Central memory CD4-positive, alpha-beta T cell (primary cell): Measurements from ENCODE around the gene WDFY4.
A peak's percentile ranks its signal among the peaks of the same experiment; 100 is the strongest.

ENCODE experiments used
- DNase-seq: peaks from one replicate; pipeline ENCODE4 v3.0.0; 2022

Gene WDFY4

DNA sequence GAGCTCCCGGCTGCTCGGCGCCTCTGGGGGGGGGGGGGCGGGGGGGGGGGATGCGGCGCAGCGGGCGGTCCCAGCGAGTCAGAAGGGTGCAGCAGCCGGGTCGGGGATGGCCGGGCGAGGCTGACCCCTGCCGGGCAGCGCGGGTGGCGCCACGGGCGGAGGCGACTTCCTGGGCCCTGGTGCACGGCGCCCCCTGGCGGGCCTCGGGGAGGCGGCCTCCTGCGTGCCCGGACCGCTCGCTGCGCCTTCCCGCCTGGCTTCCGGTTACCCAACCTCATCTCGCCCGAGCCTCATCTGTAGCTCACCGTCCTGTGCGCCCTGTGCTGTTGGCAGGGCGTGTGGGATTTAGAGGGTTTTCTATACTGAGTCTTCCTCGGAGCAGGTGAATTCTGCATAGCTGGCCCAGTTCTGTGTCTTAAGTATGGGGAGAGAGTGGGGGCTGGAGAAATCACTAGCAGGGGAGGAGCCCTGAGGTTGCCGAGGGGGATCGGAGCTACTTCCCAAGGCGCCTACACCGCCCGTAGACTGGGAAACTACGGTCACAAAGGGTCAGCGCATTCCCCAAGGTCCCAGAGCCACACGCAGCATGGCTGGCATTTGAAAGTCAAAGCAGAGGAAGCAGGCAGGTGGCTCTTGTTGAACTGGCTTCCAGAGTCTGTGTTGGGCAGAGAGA is 28.3 kb upstream of the WDFY4 start:
- peak; percentile 74 for DNase-seq

- no peak for DNase-seq
Measured at GRCh38 chr10:48656914-48657305, 27.8 kb upstream of the WDFY4 start.

DNA sequence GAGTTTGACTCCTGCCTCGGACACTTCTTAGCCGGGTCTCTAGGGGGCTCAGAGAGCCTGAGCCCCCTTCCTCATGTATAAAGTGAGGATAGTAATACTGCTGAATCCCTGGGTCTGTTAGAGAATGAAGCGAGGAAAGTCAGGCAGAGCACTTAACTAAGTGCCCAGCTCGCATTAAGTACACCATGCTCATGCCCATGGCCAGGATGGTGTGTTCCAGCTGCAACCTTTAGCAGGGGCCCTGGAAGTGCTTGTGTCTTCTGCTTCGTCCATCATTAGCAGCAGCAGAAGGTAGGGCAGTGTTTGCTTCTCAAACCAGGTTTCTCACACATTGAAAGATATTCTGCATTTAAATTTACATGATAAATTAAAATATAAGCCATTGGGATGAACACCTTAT is 27.3 kb upstream of the WDFY4 start:
- no peak for DNase-seq

GRCh38 chr10:48658243-48658974 is 26.3 kb upstream of the WDFY4 start:
- peak; percentile 21 for DNase-seq

- DNase-seq, result no peak
Measured at GRCh38 chr10:48658975-48659269, 25.8 kb upstream of the WDFY4 start.

GRCh38 chr10:48659790-48660189 is 24.9 kb upstream of the WDFY4 start:
- no peak for DNase-seq

DNA sequence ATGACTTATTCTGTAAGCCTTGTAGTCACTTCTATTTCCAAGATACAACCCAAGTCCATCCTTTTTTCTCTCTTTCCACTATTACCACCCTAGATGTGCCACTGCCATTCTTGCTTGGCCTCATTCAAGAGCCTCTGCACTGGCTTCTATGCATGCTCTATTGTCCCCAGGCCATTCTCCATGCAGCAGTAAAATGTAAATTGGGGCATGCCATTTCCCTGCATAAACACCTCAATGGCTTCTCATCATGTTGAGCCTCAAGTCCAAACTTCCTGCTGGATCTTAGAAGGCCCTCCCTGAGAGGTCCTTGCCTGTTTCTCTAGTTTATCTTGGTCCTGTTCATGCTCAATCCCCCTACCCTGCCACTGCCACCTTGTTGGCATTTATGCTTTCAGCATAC is 23.2 kb upstream of the WDFY4 start:
- no peak for DNase-seq

DNA sequence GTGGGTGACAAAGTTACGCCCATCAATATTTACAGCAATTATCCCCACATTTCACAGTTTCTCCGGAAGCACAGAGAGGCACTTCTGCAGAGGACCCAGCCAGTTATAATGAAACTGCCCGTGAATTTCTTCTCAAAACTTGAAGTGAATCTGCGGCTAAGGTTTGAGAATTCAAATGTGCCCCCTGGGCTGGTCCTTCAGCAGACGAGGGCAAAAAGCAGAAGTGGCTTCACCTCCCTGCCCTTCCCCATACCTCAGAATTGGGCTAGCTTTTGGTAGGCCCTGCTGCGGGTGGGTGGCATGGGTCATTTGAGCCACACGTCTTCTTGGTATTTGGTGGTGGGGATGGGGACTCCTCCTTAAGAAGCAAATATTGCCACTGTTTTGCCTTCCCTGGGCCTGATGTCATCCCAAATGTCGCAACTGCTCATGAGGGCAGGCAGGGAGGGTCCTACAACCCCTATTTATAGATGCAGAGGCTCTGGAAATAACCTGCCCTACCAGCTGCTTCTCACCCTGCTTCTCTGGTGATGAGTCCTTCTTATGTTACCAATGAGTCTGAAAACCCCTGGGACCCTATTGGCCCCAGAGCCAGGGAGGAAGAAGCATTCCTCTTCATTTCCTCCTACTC is 16.6 kb upstream of the WDFY4 start:
- DNase-seq, result no peak

DNA sequence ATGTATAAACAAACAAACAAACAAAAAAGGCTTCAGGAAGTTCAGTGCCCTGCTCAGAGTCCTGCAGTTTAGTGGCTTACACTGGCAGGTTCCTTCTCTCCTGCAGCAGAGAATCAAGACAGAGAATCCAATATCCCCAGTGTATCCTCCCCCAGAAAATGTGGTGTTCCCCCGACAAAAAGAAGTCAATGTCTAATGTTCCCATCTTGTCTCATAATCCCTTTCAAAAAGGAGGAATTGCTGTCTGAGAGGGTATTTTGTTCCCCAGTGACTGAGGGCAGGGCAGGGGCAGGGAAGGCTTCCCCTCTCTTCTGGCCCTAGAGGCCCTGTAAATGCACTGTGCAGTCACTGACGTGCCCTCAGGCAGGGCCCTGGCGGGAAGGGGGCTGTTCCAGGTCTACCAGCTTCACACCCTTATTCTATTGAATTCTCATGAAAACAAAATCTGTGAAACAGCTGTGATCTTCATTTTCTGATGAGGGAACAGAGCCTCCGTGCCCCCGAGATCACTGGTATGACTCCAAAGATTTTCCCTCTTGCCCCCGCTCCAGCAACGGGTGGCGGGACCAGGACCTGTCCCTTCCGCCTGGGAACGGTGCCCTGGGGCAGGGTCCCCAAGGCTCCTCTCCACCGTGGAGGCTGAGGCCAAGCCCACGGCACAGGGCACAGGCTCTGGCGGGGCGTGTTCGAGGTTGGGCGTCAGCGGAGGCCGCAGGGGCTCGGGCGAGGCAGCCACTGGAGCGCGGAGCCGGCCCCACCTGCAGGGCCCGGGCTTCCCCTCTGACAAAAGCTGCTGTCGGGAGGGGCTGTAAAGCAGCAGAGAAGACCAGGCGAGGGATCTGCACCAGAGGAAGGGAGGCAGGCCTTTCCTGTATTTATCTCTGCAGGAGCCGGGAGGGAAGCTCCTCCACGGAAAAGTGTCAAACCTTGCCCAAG is 13.4 kb upstream of the WDFY4 start:
- DNase-seq, result no peak

- DNase-seq, result no peak
Measured at GRCh38 chr10:48671914-48672595, 12.6 kb upstream of the WDFY4 start.

DNA sequence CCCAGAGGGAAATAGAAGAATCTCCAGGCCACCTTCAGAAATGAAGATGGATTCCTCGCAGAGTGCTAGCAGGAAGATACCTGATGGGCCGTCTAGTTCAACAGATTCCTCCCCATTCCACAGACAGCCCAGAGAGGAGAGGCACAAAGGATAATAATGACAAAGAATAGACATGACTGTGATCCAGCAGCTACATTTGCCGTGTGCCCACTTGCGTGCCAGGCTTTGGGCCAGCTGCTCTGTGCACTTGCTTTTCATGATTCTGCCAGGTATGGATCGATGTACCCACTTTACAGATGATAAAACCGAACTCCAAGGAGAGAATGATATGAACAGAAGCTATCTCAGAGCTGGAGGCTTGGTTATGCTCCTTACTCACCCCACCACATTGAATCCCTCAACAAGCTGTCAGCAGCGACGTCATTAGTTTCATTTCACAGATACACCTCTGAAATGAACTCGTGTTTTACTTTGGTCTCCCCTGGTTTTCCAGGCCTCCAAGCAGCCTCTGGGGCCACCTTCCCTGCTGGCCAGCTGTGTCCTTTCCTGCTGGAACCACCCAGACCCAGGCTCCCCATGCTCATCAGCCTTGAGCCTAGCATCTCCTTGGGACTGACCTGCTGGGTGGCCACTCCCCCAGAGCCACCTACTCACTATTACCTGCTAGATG is 11.9 kb upstream of the WDFY4 start:
- no peak for DNase-seq

DNA sequence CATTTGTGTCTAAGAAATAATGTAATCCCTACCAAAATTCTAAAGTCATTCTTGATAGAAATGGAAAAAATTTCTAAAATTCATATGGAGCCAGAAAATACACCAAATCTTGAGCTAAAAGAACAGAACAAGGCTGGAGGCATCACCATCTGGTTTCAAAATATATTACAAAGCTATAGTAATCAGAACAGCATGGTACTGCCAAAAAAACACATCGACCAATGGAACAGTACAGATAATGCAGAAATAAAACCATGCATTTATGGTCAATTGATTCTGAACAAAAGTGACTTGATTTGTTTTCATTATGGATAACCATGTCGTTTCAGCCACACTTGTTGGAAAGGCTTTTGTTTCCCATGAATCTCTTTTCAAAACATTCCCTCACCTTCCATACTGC is 7.0 kb upstream of the WDFY4 start:
- DNase-seq, result no peak

- DNase-seq, result no peak
Measured at GRCh38 chr10:48678041-48678440, 6.6 kb upstream of the WDFY4 start.

DNA sequence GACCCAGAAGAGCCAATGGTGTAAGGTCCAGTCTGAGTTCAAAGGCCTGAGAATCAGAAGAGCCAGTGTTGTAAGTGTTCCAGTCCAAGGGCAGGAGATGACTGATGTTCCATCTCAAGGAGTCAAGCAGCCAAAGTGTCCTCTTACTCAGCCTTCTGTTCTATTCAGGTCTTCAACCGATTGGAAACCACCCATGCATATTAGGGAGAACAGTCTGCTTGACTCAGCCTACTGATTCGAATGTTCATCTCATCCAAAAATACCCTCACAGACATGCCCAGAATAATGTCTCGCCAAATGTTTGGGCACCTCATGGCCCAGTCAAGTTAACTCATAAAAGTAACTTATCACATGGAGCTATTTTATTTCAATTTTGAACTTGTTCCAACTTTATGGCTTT is 2.9 kb upstream of the WDFY4 start:
- DNase-seq, result no peak

DNA sequence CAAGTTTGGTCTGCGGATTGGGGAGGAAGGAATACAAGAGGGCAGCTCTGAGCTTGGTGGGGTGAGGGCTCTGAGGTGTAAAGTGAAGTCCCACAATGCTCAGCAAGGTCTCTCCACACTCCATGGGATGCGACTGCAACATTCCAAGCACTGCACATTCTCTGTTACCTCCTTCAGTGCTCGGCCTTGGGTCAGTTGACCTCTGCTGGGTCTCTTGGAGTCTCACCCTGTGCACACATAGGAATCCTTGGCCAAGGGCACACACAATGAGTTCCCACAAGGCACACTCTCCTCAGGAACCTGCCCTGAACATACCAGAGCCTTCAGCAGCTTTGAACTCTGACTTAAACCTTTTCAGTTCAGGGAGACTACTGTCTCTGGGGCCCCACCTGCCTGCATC is 2.4 kb upstream of the WDFY4 start:
- no peak for DNase-seq

DNA sequence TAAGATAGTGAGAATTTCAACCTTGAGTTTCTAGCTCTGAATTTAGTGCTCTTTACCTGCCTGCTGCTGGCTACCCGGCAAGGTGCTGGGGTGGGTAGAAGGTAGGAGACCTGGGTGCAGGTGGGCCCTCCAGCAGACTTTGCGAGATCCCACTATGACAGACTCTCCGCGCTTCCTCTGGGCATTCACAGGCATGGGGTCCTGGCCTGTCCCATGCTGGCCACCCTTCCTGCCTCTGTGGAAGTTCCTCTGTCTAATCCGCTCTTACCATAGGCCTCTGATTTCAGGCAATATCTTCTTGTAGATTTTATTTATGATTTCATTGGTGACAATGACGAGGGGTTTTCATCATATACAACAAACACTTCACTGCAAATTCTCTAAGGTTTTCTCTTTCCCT is 1.2 kb upstream of the WDFY4 start:
- DNase-seq, result no peak

- DNase-seq, result no peak
Measured at GRCh38 chr10:48683868-48684267, 805 bp upstream of the WDFY4 start.

DNA sequence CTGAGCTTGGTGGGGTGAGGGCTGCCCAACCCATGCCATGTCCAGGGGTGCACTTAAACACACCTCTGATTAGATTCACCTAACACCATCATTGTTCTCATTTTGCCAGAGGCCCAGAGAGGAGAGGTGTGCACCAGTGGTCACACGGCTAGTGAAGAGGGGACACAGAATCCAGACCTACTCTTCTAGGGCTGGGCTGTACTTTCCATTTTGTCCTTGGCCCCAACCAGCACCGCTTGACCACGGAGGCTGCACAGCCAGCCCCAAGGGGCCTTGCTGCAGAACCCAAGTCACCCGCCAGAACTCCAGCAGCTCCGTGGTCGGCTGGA is 246 bp upstream of the WDFY4 start:
- DNase-seq, result no peak

DNA sequence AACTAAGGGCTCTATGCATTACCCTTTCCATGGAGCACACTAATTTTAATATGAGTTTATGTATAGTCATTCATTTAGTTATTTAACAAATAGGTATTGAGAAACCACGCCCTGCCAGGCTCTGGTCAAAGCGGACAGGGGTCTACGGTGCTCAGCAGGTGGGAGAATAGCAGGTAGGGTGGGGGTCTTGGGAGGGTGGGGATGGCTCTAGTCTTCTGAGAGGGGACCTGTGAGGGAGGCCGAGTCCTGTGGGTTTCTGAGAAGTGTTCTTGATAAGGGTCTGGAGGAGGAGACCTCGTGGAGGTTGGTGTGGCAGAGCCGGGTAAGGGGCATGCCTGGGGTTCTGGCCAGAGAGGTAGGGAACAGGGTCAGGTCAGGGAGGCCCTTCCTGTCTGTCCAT is 1.1 kb downstream of the WDFY4 start:
- no peak for DNase-seq

DNA sequence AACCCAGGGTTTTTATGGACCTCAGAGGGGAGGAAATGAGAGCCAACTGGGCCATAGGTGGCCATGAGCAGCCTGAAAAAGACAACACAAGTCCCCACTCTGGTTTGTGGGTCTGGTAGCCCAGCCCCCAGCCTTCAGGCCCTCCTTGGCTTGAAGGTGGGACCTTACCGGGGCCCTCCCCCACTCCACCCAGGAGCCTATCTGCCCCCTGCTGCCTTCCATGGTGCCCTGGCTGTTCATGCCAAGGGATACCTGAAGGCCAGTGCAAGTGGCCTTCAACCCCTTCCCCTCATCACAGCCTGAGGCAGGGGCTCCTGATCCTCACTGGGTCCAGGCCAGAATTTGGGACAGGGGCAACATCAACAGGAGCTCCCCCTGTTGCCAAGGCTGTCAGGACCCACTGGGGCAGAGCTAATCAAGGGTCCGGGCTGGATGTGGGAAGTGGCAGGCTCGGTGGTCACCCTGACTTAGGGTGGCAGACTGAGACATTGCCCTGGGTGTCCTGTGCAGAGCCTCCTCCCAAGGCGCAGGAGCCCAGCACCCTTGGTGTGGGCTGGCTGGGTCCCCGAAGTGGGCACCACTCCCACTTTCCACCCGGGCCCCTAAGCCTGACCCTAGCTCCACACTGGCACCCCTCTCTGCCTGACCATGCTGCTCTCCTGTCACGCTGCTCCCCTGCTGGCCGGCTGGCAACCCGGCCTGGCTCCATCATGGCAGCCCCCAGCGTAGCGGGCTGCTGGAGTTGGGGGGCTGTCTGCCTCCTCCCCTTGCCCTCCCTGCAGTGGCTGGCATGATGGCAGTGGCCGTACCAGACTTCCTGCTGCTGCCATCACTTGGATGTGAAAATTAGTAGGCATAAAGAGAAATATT is 6.4 kb downstream of the WDFY4 start:
- no peak for DNase-seq

DNA sequence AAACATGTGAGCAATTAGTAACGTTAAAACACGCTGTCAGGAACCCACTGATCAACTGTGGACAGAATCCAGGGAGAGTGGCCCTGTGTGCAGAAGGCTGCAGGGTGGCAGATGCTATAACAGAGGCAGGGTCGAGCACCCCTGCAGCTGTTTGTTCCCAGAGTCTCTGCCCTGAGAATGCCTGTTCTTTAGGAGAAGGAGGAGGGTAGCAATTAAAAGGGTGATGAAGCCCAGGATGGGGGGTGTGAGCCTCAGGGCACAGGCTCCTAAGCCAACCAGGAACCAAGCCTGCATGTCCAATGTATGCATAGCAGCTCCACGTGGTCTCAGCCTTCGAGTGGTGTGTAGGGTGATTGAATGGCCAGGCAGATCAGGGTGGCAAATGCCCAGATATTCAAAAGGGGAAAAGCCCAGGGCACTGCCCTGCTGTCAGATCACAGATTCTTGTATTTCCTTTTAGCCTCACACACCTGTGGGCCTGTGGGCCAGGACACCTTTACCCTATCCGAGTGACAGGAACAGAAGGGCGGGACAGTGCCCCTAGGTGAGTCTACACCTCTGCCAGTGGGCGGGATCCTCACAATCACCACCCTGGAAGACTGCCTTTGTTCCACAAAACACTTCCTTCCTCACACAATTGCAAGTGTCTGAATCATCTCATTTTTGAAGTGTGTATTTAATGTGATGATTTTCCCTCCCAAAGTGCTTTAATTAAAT is 7.3 kb downstream of the WDFY4 start:
- DNase-seq, result no peak
